IgD-negative memory B cell (primary cell): ENCODE data around the gene PDE3A. TPM values are rescaled to one million over a fixed set of nuclear protein-coding genes. Genes with fewer than 3 reads are reported as not detected.

Experiments used
- H3K27ac Mint-ChIP-seq, 3 donors: one replicate each; pipeline ENCODE4 v1.8.0; 2020 to 2022; ENCODE audit warnings: mild to moderate bottlenecking in 3 of 3, mixed read lengths in 3 of 3, moderate library complexity in 1 of 3
- H3K27me3 Mint-ChIP-seq: one replicate; pipeline ENCODE4 v1.8.0; 2021; ENCODE audit warnings: mixed read lengths
- H3K36me3 Mint-ChIP-seq: one replicate; pipeline ENCODE4 v1.8.0; 2020; ENCODE audit warnings: mild to moderate bottlenecking, mixed read lengths
- H3K4me1 Mint-ChIP-seq, 3 donors: one replicate each; pipeline ENCODE4 v1.8.0; 2020 to 2022; ENCODE audit warnings: mixed read lengths in 3 of 3, mild to moderate bottlenecking in 1 of 3
- H3K4me3 Mint-ChIP-seq, 4 donors: one replicate each; pipeline ENCODE4 v1.8.0; 2020 to 2022; ENCODE audit warnings: mild to moderate bottlenecking in 4 of 4, mixed read lengths in 4 of 4, moderate library complexity in 3 of 4
- H3K9me3 Mint-ChIP-seq, 3 donors: one replicate each; pipeline ENCODE4 v1.8.0; 2020 to 2021; ENCODE audit warnings: mixed read lengths in 3 of 3, mild to moderate bottlenecking in 1 of 3
- polyA plus RNA-seq: library from polyadenylated mRNA; unstranded; fragments of 300-500 nt; fragmentation: Illumina TruSeq; gene quantifications from one replicate; pipeline ENCODE4 v1.2.3, GENCODE V29; 2021

PDE3A gene
- polyA plus RNA-seq, 1 donor from 2014 or later: not detected

GRCh38 chr12:20495997-20496396 lies 127.7 kb downstream of the PDE3A start:
- H3K4me1 Mint-ChIP-seq: peaks cover 0 to 3% (median 0%) of the 10 kb centered on the region in 3 donors
- no peak overlapping the region for H3K4me3 Mint-ChIP-seq
- no peaks in the 10 kb centered on the region for H3K27me3 Mint-ChIP-seq
- H3K36me3 Mint-ChIP-seq: no peaks in the 10 kb centered on the region
- H3K9me3 Mint-ChIP-seq: peaks cover 1 to 9% (median 2%) of the 10 kb centered on the region in 3 donors
- no peak overlapping the region for H3K27ac Mint-ChIP-seq

- Mint-ChIP-seq H3K27ac (no peak overlapping the region), H3K9me3 (peaks cover 0 to 6% (median 1%) of the 10 kb centered on the region in 3 donors), H3K4me3 (no peak overlapping the region), H3K4me1 (no peaks in the 10 kb centered on the region), H3K36me3 (no peaks in the 10 kb centered on the region), H3K27me3 (no peaks in the 10 kb centered on the region)
Observed at GRCh38 chr12:20497707-20498106, 129.4 kb downstream of the PDE3A start.

- Mint-ChIP-seq H3K4me3 (no peak overlapping the region), H3K27me3 (no peaks in the 10 kb centered on the region), H3K27ac (no peak overlapping the region), H3K4me1 (no peaks in the 10 kb centered on the region), H3K9me3 (peaks cover 0 to 6% (median 1%) of the 10 kb centered on the region in 3 donors), H3K36me3 (no peaks in the 10 kb centered on the region)
Observed at GRCh38 chr12:20501958-20502357, 133.6 kb downstream of the PDE3A start.

GRCh38 chr12:20503858-20504257 lies 135.5 kb downstream of the PDE3A start:
- Mint-ChIP-seq H3K36me3 (no peaks in the 10 kb centered on the region), H3K9me3 (peaks cover 0 to 6% (median 3%) of the 10 kb centered on the region in 3 donors), H3K27me3 (no peaks in the 10 kb centered on the region), H3K4me3 (no peak overlapping the region), H3K4me1 (no peaks in the 10 kb centered on the region), H3K27ac (no peak overlapping the region)

GRCh38 chr12:20505056-20505455 lies 136.7 kb downstream of the PDE3A start:
- no peaks in the 10 kb centered on the region for H3K27me3 Mint-ChIP-seq
- no peak overlapping the region for H3K4me3 Mint-ChIP-seq
- peaks cover 0 to 4% (median 0%) of the 10 kb centered on the region in 3 donors for H3K9me3 Mint-ChIP-seq
- H3K4me1 Mint-ChIP-seq: no peaks in the 10 kb centered on the region
- no peaks in the 10 kb centered on the region for H3K36me3 Mint-ChIP-seq
- H3K27ac Mint-ChIP-seq: no peak overlapping the region

GRCh38 chr12:20507056-20507455 lies 138.7 kb downstream of the PDE3A start:
- H3K4me3 Mint-ChIP-seq: no peak overlapping the region
- H3K27me3 Mint-ChIP-seq: no peaks in the 10 kb centered on the region
- H3K27ac Mint-ChIP-seq: no peak overlapping the region

GRCh38 chr12:20507711-20508110 lies 139.4 kb downstream of the PDE3A start:
- H3K27me3 Mint-ChIP-seq: no peaks in the 10 kb centered on the region
- no peaks in the 10 kb centered on the region for H3K36me3 Mint-ChIP-seq
- no peak overlapping the region for H3K4me3 Mint-ChIP-seq
- no peak overlapping the region for H3K27ac Mint-ChIP-seq
- H3K4me1 Mint-ChIP-seq: no peaks in the 10 kb centered on the region
- H3K9me3 Mint-ChIP-seq: peaks cover 0 to 4% (median 3%) of the 10 kb centered on the region in 3 donors

More at GRCh38 chr12:20507056-20507455, 138.7 kb downstream of the PDE3A start:
- no peaks in the 10 kb centered on the region for H3K36me3 Mint-ChIP-seq
- no peaks in the 10 kb centered on the region for H3K4me1 Mint-ChIP-seq
- peaks cover 0 to 4% (median 3%) of the 10 kb centered on the region in 3 donors for H3K9me3 Mint-ChIP-seq

GRCh38 chr12:20508359-20508758 lies 140.0 kb downstream of the PDE3A start:
- no peak overlapping the region for H3K4me3 Mint-ChIP-seq
- H3K27ac Mint-ChIP-seq: no peak overlapping the region
- H3K4me1 Mint-ChIP-seq: no peaks in the 10 kb centered on the region
- H3K27me3 Mint-ChIP-seq: no peaks in the 10 kb centered on the region
- H3K9me3 Mint-ChIP-seq: peaks cover 0 to 4% (median 3%) of the 10 kb centered on the region in 3 donors
- no peaks in the 10 kb centered on the region for H3K36me3 Mint-ChIP-seq

GRCh38 chr12:20508962-20509361 lies 140.6 kb downstream of the PDE3A start:
- Mint-ChIP-seq H3K27me3 (no peaks in the 10 kb centered on the region), H3K27ac (no peak overlapping the region), H3K36me3 (no peaks in the 10 kb centered on the region), H3K4me3 (no peak overlapping the region), H3K4me1 (no peaks in the 10 kb centered on the region), H3K9me3 (peaks cover 0 to 4% (median 3%) of the 10 kb centered on the region in 3 donors)

- H3K4me1 Mint-ChIP-seq: no peaks in the 10 kb centered on the region
- no peaks in the 10 kb centered on the region for H3K27me3 Mint-ChIP-seq
- H3K36me3 Mint-ChIP-seq: no peaks in the 10 kb centered on the region
- H3K27ac Mint-ChIP-seq: no peak overlapping the region
- no peak overlapping the region for H3K4me3 Mint-ChIP-seq
- H3K9me3 Mint-ChIP-seq: peaks cover 0 to 4% (median 3%) of the 10 kb centered on the region in 3 donors
Observed at GRCh38 chr12:20510811-20511210, 142.5 kb downstream of the PDE3A start.

- no peaks in the 10 kb centered on the region for H3K4me1 Mint-ChIP-seq
- no peaks in the 10 kb centered on the region for H3K36me3 Mint-ChIP-seq
- H3K27me3 Mint-ChIP-seq: no peaks in the 10 kb centered on the region
Observed at GRCh38 chr12:20513189-20513588, 144.9 kb downstream of the PDE3A start.

GRCh38 chr12:20514598-20514997 lies 146.3 kb downstream of the PDE3A start:
- Mint-ChIP-seq H3K27me3 (no peaks in the 10 kb centered on the region), H3K36me3 (no peaks in the 10 kb centered on the region), H3K4me1 (no peaks in the 10 kb centered on the region), H3K27ac (no peak overlapping the region), H3K4me3 (no peak overlapping the region), H3K9me3 (peaks cover 0 to 3% (median 0%) of the 10 kb centered on the region in 3 donors)

More at GRCh38 chr12:20513189-20513588, 144.9 kb downstream of the PDE3A start:
- H3K4me3 Mint-ChIP-seq: no peak overlapping the region
- H3K27ac Mint-ChIP-seq: no peak overlapping the region
- peaks cover 0 to 3% (median 1%) of the 10 kb centered on the region in 3 donors for H3K9me3 Mint-ChIP-seq

- H3K36me3 Mint-ChIP-seq: no peaks in the 10 kb centered on the region
- peaks cover under 1 to 3% (median 2%) of the 10 kb centered on the region in 3 donors for H3K9me3 Mint-ChIP-seq
- no peak overlapping the region for H3K27ac Mint-ChIP-seq
- no peaks in the 10 kb centered on the region for H3K27me3 Mint-ChIP-seq
- no peaks in the 10 kb centered on the region for H3K4me1 Mint-ChIP-seq
- no peak overlapping the region for H3K4me3 Mint-ChIP-seq
Observed at GRCh38 chr12:20520532-20520931, 152.2 kb downstream of the PDE3A start.

- no peaks in the 10 kb centered on the region for H3K27me3 Mint-ChIP-seq
- H3K9me3 Mint-ChIP-seq: peaks cover 2 to 3% (median 2%) of the 10 kb centered on the region in 3 donors
- H3K36me3 Mint-ChIP-seq: no peaks in the 10 kb centered on the region
- no peak overlapping the region for H3K27ac Mint-ChIP-seq
- H3K4me1 Mint-ChIP-seq: no peaks in the 10 kb centered on the region
- H3K4me3 Mint-ChIP-seq: no peak overlapping the region
Observed at GRCh38 chr12:20523658-20524057, 155.3 kb downstream of the PDE3A start.

- no peak overlapping the region for H3K4me3 Mint-ChIP-seq
- no peaks in the 10 kb centered on the region for H3K36me3 Mint-ChIP-seq
- peaks cover 2 to 3% (median 2%) of the 10 kb centered on the region in 3 donors for H3K9me3 Mint-ChIP-seq
Observed at GRCh38 chr12:20524113-20524512, 155.8 kb downstream of the PDE3A start.

GRCh38 chr12:20525064-20525610 lies 156.8 kb downstream of the PDE3A start:
- Mint-ChIP-seq H3K9me3 (peaks cover 2 to 3% (median 3%) of the 10 kb centered on the region in 3 donors), H3K27me3 (no peaks in the 10 kb centered on the region), H3K4me3 (no peak overlapping the region), H3K4me1 (no peaks in the 10 kb centered on the region), H3K36me3 (no peaks in the 10 kb centered on the region), H3K27ac (no peak overlapping the region)

More at GRCh38 chr12:20524113-20524512, 155.8 kb downstream of the PDE3A start:
- H3K27ac Mint-ChIP-seq: no peak overlapping the region
- no peaks in the 10 kb centered on the region for H3K4me1 Mint-ChIP-seq
- H3K27me3 Mint-ChIP-seq: no peaks in the 10 kb centered on the region
